ENCODE data around the gene SCAF1.

DNA sequence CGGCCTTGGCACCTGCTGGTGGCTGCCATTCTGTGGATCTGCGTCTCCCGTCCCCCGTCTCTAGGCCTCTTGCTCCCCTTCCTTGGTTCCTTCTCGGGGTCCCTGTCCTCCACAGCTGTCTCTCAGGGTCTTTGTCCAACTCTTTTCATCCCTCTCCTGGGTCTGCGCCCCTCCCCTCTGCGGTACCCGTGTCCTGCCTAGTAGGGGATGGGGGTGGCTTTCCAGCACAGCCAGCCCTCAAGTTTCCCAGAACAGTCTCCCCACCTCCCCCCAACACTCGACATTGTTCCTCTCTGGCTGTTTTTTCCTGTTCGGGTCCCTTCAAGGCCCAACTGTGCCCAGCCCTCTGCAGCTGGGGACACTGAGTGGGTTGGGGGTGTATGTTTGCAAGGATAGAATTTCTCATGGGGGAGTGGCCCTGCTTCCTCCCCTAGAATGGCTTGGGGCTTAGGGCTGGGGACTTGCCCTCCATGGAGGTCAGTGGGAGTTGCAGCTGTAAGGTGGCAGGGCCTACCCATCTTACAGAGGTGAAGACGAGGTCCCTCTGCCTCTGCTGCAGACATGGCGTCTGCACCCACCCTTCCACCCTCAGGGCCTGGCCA, 46.6 kb downstream of the SCAF1 start:
- TF ChIP-seq YY1 (IDR thresholded peaks at IDR 0.05; ENCODE audit: insufficient read depth, insufficient read length) (no peak), SUZ12 (IDR thresholded peaks at IDR 0.05; ENCODE audit: extremely low read depth, insufficient read depth, insufficient read length) (no peak), ZNF274 (IDR thresholded peaks at IDR 0.05; ENCODE audit: low read depth, low read length) (no peak)

All from NT2/D1 (cell line).